GM19328 (cell line): ENCODE measurements around the gene TNFRSF6B.
"Not testable (repeated sequence)": the region's sequence is repeated elsewhere in the genome, so short reads cannot be mapped to it uniquely, and the experiment has no call there.

Experiments
- ATAC-seq: cut with Tn5 transposase; IDR thresholded peaks from one replicate; pipeline ENCODE4 v1.9.1; 2021; ENCODE audit warnings: mild to moderate bottlenecking, moderate library complexity; ENCODE audit not compliant: unreplicated experiment

The TNFRSF6B gene

GRCh38 chr20:63661959-63662812 is 34.3 kb upstream of the TNFRSF6B start:
- ATAC-seq, result no peak

- no peak for ATAC-seq
Observed at GRCh38 chr20:63662813-63663189, 33.7 kb upstream of the TNFRSF6B start.

GRCh38 chr20:63663332-63664066 is 33.0 kb upstream of the TNFRSF6B start:
- no peak for ATAC-seq

GRCh38 chr20:63664143-63664851 is 32.2 kb upstream of the TNFRSF6B start:
- ATAC-seq, result no peak

- no peak for ATAC-seq
Observed at GRCh38 chr20:63664861-63665594, 31.4 kb upstream of the TNFRSF6B start.

GRCh38 chr20:63665708-63666107 is 30.7 kb upstream of the TNFRSF6B start:
- ATAC-seq, result no peak

- ATAC-seq, result no peak
Observed at GRCh38 chr20:63667858-63668257, 28.6 kb upstream of the TNFRSF6B start.

GRCh38 chr20:63668351-63668750 is 28.1 kb upstream of the TNFRSF6B start:
- ATAC-seq, result no peak

GRCh38 chr20:63671695-63672094 is 24.8 kb upstream of the TNFRSF6B start:
- ATAC-seq, result not testable (repeated sequence)

GRCh38 chr20:63672666-63673065 is 23.8 kb upstream of the TNFRSF6B start:
- no peak for ATAC-seq

GRCh38 chr20:63673951-63674350 is 22.5 kb upstream of the TNFRSF6B start:
- ATAC-seq, result no peak

- no peak for ATAC-seq
Observed at GRCh38 chr20:63675681-63676368, 20.6 kb upstream of the TNFRSF6B start.

GRCh38 chr20:63678071-63678470 is 18.4 kb upstream of the TNFRSF6B start:
- no peak for ATAC-seq

GRCh38 chr20:63678667-63679465 is 17.6 kb upstream of the TNFRSF6B start:
- no peak for ATAC-seq

- no peak for ATAC-seq
Observed at GRCh38 chr20:63679799-63680305, 16.6 kb upstream of the TNFRSF6B start.

- no peak for ATAC-seq
Observed at GRCh38 chr20:63680427-63680826, 16.0 kb upstream of the TNFRSF6B start.

GRCh38 chr20:63680857-63681608 is 15.4 kb upstream of the TNFRSF6B start:
- no peak for ATAC-seq

- ATAC-seq, result no peak
Observed at GRCh38 chr20:63681609-63682142, 14.8 kb upstream of the TNFRSF6B start.
